Neural cell (in vitro differentiated cells): ENCODE measurements around the gene DLG2. TPM values are rescaled to one million over a fixed set of nuclear protein-coding genes. Genes with fewer than 3 reads are reported as not detected.
"Not testable (repeated sequence)": the region's sequence is repeated elsewhere in the genome, so short reads cannot be mapped to it uniquely, and the experiment has no call there.

Experiments
- H2AFZ ChIP-seq: fragments of 200-600, 300-800 bp; sonication (generic), shearing (Covaris generic); 2 replicates; pipeline ENCODE4 v1.6.0; 2014; ENCODE audit warnings: low read depth, mild to moderate bottlenecking, antibody characterized with exemption, low read length, moderate library complexity
- H3F3A ChIP-seq: fragments of 200-600 bp; shearing (Covaris generic); 2 replicates; pipeline ENCODE4 v1.6.1; 2016; ENCODE audit warnings: mild to moderate bottlenecking, moderate library complexity, mixed read lengths, antibody characterized with exemption, low read length; ENCODE audit not compliant: insufficient read depth, poor library complexity, severe bottlenecking
- H3K27ac ChIP-seq: fragments of 200-600, 300-800 bp; sonication (generic), shearing (Covaris generic); 2 replicates; pipeline ENCODE4 v1.5.1; 2014; ENCODE audit warnings: mild to moderate bottlenecking, low read length, moderate library complexity
- H3K27me3 ChIP-seq: fragments of 300-800, 200-600 bp; sonication (generic), shearing (Covaris generic); 2 replicates; pipeline ENCODE4 v1.6.0; 2014; ENCODE audit warnings: mild to moderate bottlenecking, low read depth, low read length, moderate library complexity; ENCODE audit not compliant: insufficient read depth
- H3K36me3 ChIP-seq: fragments of 300-800, 200-600 bp; sonication (generic), shearing (Covaris generic); 2 replicates; pipeline ENCODE4 v1.5.1; 2014; ENCODE audit warnings: mild to moderate bottlenecking, antibody characterized with exemption, low read length, moderate library complexity; ENCODE audit not compliant: insufficient read depth
- H3K4me2 ChIP-seq: fragments of 300-800, 200-600 bp; sonication (generic), shearing (Covaris generic); 2 replicates; pipeline ENCODE4 v1.6.0; 2014; ENCODE audit warnings: mild to moderate bottlenecking, low read length
- H3K4me3 ChIP-seq: fragments of 300-800, 200-600 bp; sonication (generic), shearing (Covaris generic); 2 replicates; pipeline ENCODE4 v1.5.1; 2014; ENCODE audit warnings: mild to moderate bottlenecking, low read length, moderate library complexity
- H3K79me2 ChIP-seq: fragments of 200-600 bp; shearing (Covaris generic); replicated peaks from 2 replicates; pipeline ENCODE4 v1.6.0; 2014; ENCODE audit warnings: mild to moderate bottlenecking, low read length, moderate library complexity; ENCODE audit not compliant: insufficient read depth
- H3K9ac ChIP-seq: fragments of 300-800, 200-600 bp; sonication (generic), shearing (Covaris generic); 2 replicates; pipeline ENCODE4 v1.6.1; 2016; ENCODE audit warnings: mild to moderate bottlenecking, low read length, mixed read lengths
- H3K9me2 ChIP-seq: fragments of 200-600 bp; shearing (Covaris generic); 2 replicates; pipeline ENCODE4 v1.6.1; 2016; ENCODE audit warnings: mild to moderate bottlenecking, low read length, mixed read lengths; ENCODE audit not compliant: insufficient read depth
- H3K9me3 ChIP-seq: fragments of 200-600, 300-800 bp; sonication (generic), shearing (Covaris generic); 2 replicates; pipeline ENCODE4 v1.6.1; 2016; ENCODE audit warnings: mild to moderate bottlenecking, mixed run types, low read length, moderate library complexity, mixed read lengths
- H4K20me1 ChIP-seq: fragments of 200-600 bp; shearing (Covaris generic); 2 replicates; pipeline ENCODE4 v1.6.1; 2016; ENCODE audit warnings: mild to moderate bottlenecking, mixed run types; ENCODE audit not compliant: insufficient read depth
- EP300 ChIP-seq: fragments of 450-650 bp; conservative IDR thresholded peaks from 2 replicates; pipeline ENCODE4 v1.6.1; 2014; ENCODE audit warnings: antibody characterized with exemption, mild to moderate bottlenecking, moderate library complexity; ENCODE audit not compliant: poor library complexity, severe bottlenecking
- EZH2 ChIP-seq: fragments of 200-600, 300-800 bp; shearing (Covaris generic), sonication (generic); IDR thresholded peaks from 2 replicates; pipeline ENCODE4 v1.6.1; 2014; ENCODE audit warnings: antibody characterized with exemption, low read length, borderline replicate concordance, mild to moderate bottlenecking; ENCODE audit not compliant: insufficient read depth, poor library complexity, severe bottlenecking
- MXI1 ChIP-seq: fragments of 450-650 bp; conservative IDR thresholded peaks from 2 replicates; pipeline ENCODE4 v1.6.1; 2014; ENCODE audit warnings: antibody characterized with exemption, mild to moderate bottlenecking; ENCODE audit not compliant: poor library complexity, severe bottlenecking
- POLR2AphosphoS5 ChIP-seq: IDR thresholded peaks from 2 replicates; pipeline ENCODE4 v1.6.1; 2012
- RAD21 ChIP-seq: fragments of 450-650 bp; conservative IDR thresholded peaks from 2 replicates; pipeline ENCODE4 v1.6.1; 2014; ENCODE audit warnings: antibody characterized with exemption, mild to moderate bottlenecking, moderate library complexity
- SMC3 ChIP-seq: fragments of 450-650 bp; conservative IDR thresholded peaks from 2 replicates; pipeline ENCODE4 v1.6.1; 2014; ENCODE audit warnings: antibody characterized with exemption, mild to moderate bottlenecking, moderate library complexity; ENCODE audit not compliant: poor library complexity
- TAF1 ChIP-seq: IDR thresholded peaks from 2 replicates; pipeline ENCODE4 v1.6.1; 2012; ENCODE audit warnings: low read depth
- polyA plus RNA-seq: library from polyadenylated mRNA; depleted of rRNA; stranded (reverse); fragments of >200 nt; gene quantifications from 2 replicates; pipeline ENCODE4 v1.2.3, GENCODE V29; 2014
- TF ChIP-seq, protein P1 (sequence below): IDR thresholded peaks from 2 replicates; pipeline ENCODE4 v1.6.1; 2012; ENCODE audit warnings: borderline replicate concordance
- TF ChIP-seq, protein P2 (sequence below): fragments of 450-650 bp; IDR thresholded peaks from 2 replicates; pipeline ENCODE4 v1.5.1; 2014; ENCODE audit warnings: antibody characterized with exemption, mild to moderate bottlenecking, moderate library complexity; ENCODE audit not compliant: poor library complexity, severe bottlenecking

The DLG2 gene
- polyA plus RNA-seq, 1 donor from 2014 or later = 179 TPM

DNA sequence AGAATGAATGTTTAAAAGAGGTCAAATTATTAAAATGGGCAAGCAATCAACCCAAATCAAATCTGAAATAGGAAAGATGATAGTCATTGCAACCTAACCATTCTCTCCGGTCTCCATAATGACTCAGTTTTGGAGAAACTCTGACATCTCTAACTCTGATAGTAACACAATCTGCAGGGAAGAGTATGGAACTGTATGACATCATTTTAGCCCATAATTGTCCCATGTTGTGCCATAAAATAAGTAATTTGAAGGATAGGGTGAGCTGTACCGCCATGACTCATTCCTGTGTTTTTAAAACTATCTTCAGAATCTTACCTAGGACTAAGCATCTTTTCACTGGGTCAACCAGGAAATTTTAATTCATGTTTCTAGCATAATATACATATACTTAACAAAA, 350.8 kb downstream of the DLG2 start:
- no peak overlapping the region for H3K4me3 ChIP-seq
- no peak overlapping the region for H3K4me2 ChIP-seq
- no peak overlapping the region for H3K27ac ChIP-seq
- no peaks in the 10 kb centered on the region for H3F3A ChIP-seq
- TF ChIP-seq, protein P1, sequence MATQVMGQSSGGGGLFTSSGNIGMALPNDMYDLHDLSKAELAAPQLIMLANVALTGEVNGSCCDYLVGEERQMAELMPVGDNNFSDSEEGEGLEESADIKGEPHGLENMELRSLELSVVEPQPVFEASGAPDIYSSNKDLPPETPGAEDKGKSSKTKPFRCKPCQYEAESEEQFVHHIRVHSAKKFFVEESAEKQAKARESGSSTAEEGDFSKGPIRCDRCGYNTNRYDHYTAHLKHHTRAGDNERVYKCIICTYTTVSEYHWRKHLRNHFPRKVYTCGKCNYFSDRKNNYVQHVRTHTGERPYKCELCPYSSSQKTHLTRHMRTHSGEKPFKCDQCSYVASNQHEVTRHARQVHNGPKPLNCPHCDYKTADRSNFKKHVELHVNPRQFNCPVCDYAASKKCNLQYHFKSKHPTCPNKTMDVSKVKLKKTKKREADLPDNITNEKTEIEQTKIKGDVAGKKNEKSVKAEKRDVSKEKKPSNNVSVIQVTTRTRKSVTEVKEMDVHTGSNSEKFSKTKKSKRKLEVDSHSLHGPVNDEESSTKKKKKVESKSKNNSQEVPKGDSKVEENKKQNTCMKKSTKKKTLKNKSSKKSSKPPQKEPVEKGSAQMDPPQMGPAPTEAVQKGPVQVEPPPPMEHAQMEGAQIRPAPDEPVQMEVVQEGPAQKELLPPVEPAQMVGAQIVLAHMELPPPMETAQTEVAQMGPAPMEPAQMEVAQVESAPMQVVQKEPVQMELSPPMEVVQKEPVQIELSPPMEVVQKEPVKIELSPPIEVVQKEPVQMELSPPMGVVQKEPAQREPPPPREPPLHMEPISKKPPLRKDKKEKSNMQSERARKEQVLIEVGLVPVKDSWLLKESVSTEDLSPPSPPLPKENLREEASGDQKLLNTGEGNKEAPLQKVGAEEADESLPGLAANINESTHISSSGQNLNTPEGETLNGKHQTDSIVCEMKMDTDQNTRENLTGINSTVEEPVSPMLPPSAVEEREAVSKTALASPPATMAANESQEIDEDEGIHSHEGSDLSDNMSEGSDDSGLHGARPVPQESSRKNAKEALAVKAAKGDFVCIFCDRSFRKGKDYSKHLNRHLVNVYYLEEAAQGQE = no peak
- TF ChIP-seq, protein P2, sequence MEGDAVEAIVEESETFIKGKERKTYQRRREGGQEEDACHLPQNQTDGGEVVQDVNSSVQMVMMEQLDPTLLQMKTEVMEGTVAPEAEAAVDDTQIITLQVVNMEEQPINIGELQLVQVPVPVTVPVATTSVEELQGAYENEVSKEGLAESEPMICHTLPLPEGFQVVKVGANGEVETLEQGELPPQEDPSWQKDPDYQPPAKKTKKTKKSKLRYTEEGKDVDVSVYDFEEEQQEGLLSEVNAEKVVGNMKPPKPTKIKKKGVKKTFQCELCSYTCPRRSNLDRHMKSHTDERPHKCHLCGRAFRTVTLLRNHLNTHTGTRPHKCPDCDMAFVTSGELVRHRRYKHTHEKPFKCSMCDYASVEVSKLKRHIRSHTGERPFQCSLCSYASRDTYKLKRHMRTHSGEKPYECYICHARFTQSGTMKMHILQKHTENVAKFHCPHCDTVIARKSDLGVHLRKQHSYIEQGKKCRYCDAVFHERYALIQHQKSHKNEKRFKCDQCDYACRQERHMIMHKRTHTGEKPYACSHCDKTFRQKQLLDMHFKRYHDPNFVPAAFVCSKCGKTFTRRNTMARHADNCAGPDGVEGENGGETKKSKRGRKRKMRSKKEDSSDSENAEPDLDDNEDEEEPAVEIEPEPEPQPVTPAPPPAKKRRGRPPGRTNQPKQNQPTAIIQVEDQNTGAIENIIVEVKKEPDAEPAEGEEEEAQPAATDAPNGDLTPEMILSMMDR = no peak
- TF ChIP-seq EP300 = no peak
- no peak for TF ChIP-seq POLR2AphosphoS5
- TF ChIP-seq SMC3 = no peak
- TF ChIP-seq TAF1 = no peak
- no peak for TF ChIP-seq MXI1
- TF ChIP-seq EZH2 = no peak
- TF ChIP-seq RAD21 = no peak
- no peaks in the 10 kb centered on the region for H3K9me3 ChIP-seq
- H3K9ac ChIP-seq = no peak overlapping the region
- H3K36me3 ChIP-seq = no peaks in the 10 kb centered on the region
- no peaks in the 10 kb centered on the region for H3K9me2 ChIP-seq
- no peaks in the 10 kb centered on the region for H4K20me1 ChIP-seq
- H3K79me2 ChIP-seq = no peaks in the 10 kb centered on the region
- no peaks in the 10 kb centered on the region for H3K27me3 ChIP-seq
- H2AFZ ChIP-seq = no peak overlapping the region

DNA sequence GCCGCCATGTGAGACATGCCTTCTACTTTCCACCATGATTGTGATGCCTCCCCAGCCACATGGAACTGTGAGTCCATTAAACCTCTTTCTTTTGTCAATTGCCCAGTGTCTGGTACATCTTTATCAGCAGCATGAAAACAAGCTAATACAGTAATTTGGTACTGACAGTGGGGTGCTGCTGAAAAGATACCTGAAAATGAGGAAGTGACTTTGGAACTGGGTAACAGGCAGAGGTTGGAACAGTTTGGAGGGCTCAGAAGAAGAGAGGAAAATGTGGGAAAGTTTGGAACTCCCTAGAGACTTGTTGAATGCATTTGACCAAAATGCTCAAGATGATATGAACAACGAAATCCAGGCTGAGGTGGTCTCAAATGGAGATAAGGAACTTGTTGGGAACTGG, 356.8 kb downstream of the DLG2 start:
- not testable (repeated sequence) for H3K36me3 ChIP-seq

DNA sequence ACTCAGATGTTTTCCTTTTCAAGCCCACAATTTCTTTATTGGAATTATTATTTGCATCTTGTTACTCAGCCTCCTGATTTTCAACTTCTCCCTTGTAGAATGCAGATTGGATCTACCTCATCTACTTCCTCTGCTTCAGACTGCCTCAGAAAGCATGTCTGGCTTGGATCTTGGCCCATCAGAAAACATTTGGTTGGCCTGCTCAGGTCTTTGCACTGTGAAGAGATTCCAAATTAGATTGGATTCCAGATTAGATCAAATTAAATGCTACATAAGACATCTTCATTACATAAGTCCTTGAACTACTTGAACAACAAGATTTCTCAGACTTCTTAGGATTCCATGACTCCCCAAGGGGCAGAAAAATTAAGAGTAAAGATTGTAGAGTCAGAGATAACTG, 358.0 kb downstream of the DLG2 start:
- no peaks in the 10 kb centered on the region for H3F3A ChIP-seq
- no peaks in the 10 kb centered on the region for H4K20me1 ChIP-seq
- no peaks in the 10 kb centered on the region for H3K9me2 ChIP-seq
- H3K4me3 ChIP-seq = no peak overlapping the region
- H2AFZ ChIP-seq = no peak overlapping the region
- no peak overlapping the region for H3K4me2 ChIP-seq
- TF ChIP-seq MXI1 (no peak), EZH2 (no peak), POLR2AphosphoS5 (no peak), RAD21 (no peak), TAF1 (no peak), EP300 (no peak), SMC3 (no peak)
- TF ChIP-seq, protein P1 = no peak
- TF ChIP-seq, protein P2 = no peak
- H3K79me2 ChIP-seq = no peaks in the 10 kb centered on the region
- H3K27ac ChIP-seq = no peak overlapping the region
- no peaks in the 10 kb centered on the region for H3K27me3 ChIP-seq
- H3K9me3 ChIP-seq = no peaks in the 10 kb centered on the region
- no peak overlapping the region for H3K9ac ChIP-seq
- no peaks in the 10 kb centered on the region for H3K36me3 ChIP-seq

More for the DNA sequence above, 356.8 kb downstream of the DLG2 start:
- not testable (repeated sequence) for H3K27me3 ChIP-seq, H4K20me1 ChIP-seq, H3K27ac ChIP-seq, H3K4me3 ChIP-seq, H2AFZ ChIP-seq, H3K9me3 ChIP-seq, H3K9ac ChIP-seq, H3K9me2 ChIP-seq, H3K4me2 ChIP-seq, H3K79me2 ChIP-seq, H3F3A ChIP-seq
